Measurements from ENCODE around the gene NUFIP1. TPM values are rescaled to one million over a fixed set of nuclear protein-coding genes. Genes with fewer than 3 reads are reported as not detected.

The NUFIP1 gene
- polyA plus RNA-seq, 3 donors = 0.83 to 1.1 (median 0.95) TPM

- 85% methylated on average over 3 of the region's 3 CpGs for WGBS (ENCODE audit: insufficient coverage)
These were observed 59.0 kb downstream of the NUFIP1 start for GRCh38 chr13:44930280-44930679.

GRCh38 chr13:44929692-44930091, 59.6 kb downstream of the NUFIP1 start:
- Mint-ChIP-seq H3K36me3 (no peaks in the 10 kb centered on the region), H3K27me3 (ENCODE audit: low read depth in 3 of 3) (peaks cover 7 to 12% (median 7%) of the 10 kb centered on the region in 3 donors), H3K4me1 (peaks cover 9% of the 10 kb centered on the region), H3K9me3 (no peaks in the 10 kb centered on the region), H3K4me3 (no peak overlapping the region), H3K27ac (no peak overlapping the region)
- no peaks in the 10 kb centered on the region for H3K79me2 ChIP-seq (ENCODE audit: insufficient read depth, low read length)
- no peak overlapping the region for H3K9ac ChIP-seq (ENCODE audit: insufficient read depth, low read length, poor library complexity, severe bottlenecking)
- no peaks in the 10 kb centered on the region for H3K27me3 ChIP-seq (ENCODE audit: control insufficient read depth in 2 of 2, insufficient read depth in 2 of 2, low read length in 2 of 2)
- intact Hi-C loops (cut with micrococcal nuclease) = no loop called here
- no peaks in the 10 kb centered on the region for H4K20me1 ChIP-seq (ENCODE audit: insufficient read depth, low read length)
- no peaks in the 10 kb centered on the region for H3K9me3 ChIP-seq (replicated peaks in 1 of 2; ENCODE audit: control insufficient read depth in 1 of 2, insufficient read depth in 1 of 2, low read length in 2 of 2)
- WGBS (ENCODE audit: insufficient coverage) = 87% methylated on average over 3 of the region's 3 CpGs
- H3K36me3 ChIP-seq (replicated peaks in 1 of 2; ENCODE audit: control insufficient read depth in 1 of 2, insufficient read depth in 2 of 2, low read length in 2 of 2) = no peaks in the 10 kb centered on the region
- no peak for DNase-seq
- no peak overlapping the region for H3K4me2 ChIP-seq (replicated peaks; ENCODE audit: extremely low read depth, low read length, poor library complexity, severe bottlenecking)
- no peaks in the 10 kb centered on the region for H3K4me1 ChIP-seq (ENCODE audit: control insufficient read depth in 1 of 2, insufficient read depth in 2 of 2, low read length in 2 of 2)
- H3K27ac ChIP-seq (ENCODE audit: low read depth in 1 of 2, low read length in 2 of 2) = no peak overlapping the region
- no peak overlapping the region for H2AFZ ChIP-seq (ENCODE audit: insufficient read depth, low read depth, low read length, poor library complexity, severe bottlenecking)
- H3K4me3 ChIP-seq (replicated peaks in 1 of 3; ENCODE audit: low read depth in 2 of 3, low read length in 3 of 3) = no peak overlapping the region
- TF ChIP-seq CTCF (IDR thresholded peaks at IDR 0.05) = no peak

More at GRCh38 chr13:44930280-44930679, 59.0 kb downstream of the NUFIP1 start:
- Histone ChIP-seq H4K20me1 (ENCODE audit: insufficient read depth, low read length) (no peaks in the 10 kb centered on the region), H3K9me3 (replicated peaks in 1 of 2; ENCODE audit: control insufficient read depth in 1 of 2, insufficient read depth in 1 of 2, low read length in 2 of 2) (no peaks in the 10 kb centered on the region), H3K27ac (ENCODE audit: low read depth in 1 of 2, low read length in 2 of 2) (no peak overlapping the region), H3K9ac (ENCODE audit: insufficient read depth, low read length, poor library complexity, severe bottlenecking) (no peak overlapping the region), H3K4me3 (replicated peaks in 1 of 3; ENCODE audit: low read depth in 2 of 3, low read length in 3 of 3) (no peak overlapping the region), H3K36me3 (replicated peaks in 1 of 2; ENCODE audit: control insufficient read depth in 1 of 2, insufficient read depth in 2 of 2, low read length in 2 of 2) (no peaks in the 10 kb centered on the region), H3K4me2 (replicated peaks; ENCODE audit: extremely low read depth, low read length, poor library complexity, severe bottlenecking) (no peak overlapping the region), H3K27me3 (ENCODE audit: control insufficient read depth in 2 of 2, insufficient read depth in 2 of 2, low read length in 2 of 2) (no peaks in the 10 kb centered on the region), H3K4me1 (ENCODE audit: control insufficient read depth in 1 of 2, insufficient read depth in 2 of 2, low read length in 2 of 2) (no peaks in the 10 kb centered on the region), H2AFZ (ENCODE audit: insufficient read depth, low read depth, low read length, poor library complexity, severe bottlenecking) (no peak overlapping the region), H3K79me2 (ENCODE audit: insufficient read depth, low read length) (no peaks in the 10 kb centered on the region)
- no peak for DNase-seq
- Mint-ChIP-seq H3K27ac (no peak overlapping the region), H3K4me1 (peaks cover 12% of the 10 kb centered on the region), H3K27me3 (ENCODE audit: low read depth in 3 of 3) (peaks cover 3 to 7% (median 3%) of the 10 kb centered on the region in 3 donors), H3K36me3 (no peaks in the 10 kb centered on the region), H3K9me3 (no peaks in the 10 kb centered on the region), H3K4me3 (no peak overlapping the region)
- TF ChIP-seq CTCF (IDR thresholded peaks at IDR 0.05) = no peak
- intact Hi-C loops (cut with micrococcal nuclease) = no loop called here
